ENCODE measurements around the gene WDR70. TPM values are rescaled to one million over a fixed set of nuclear protein-coding genes. Genes with fewer than 3 reads are reported as not detected.

Gene WDR70
- total and polyA plus RNA-seq, 3 donors from 2014 or later: 25.3 to 27.6 (median 25.5) TPM

GRCh38 chr5:37543216-37543615 lies 164.1 kb downstream of the WDR70 start:
- WGBS, 2 donors: 88 to 96% methylated on average over 1 of the region's 1 CpG
- no peaks in the 10 kb centered on the region for H3K36me3 ChIP-seq (ENCODE audit: low read depth, missing control alignments)
- no peak overlapping the region for H3K4me3 ChIP-seq
- no peaks in the 10 kb centered on the region for H3K27me3 ChIP-seq
- no peaks in the 10 kb centered on the region for H3K4me1 ChIP-seq
- no peak for TF ChIP-seq POLR2A (IDR thresholded peaks at IDR 0.05)
- no peak for TF ChIP-seq CTCF (IDR thresholded peaks at IDR 0.05)
- DNase-seq: no peak
- H3K9me3 ChIP-seq: no peaks in the 10 kb centered on the region
- intact Hi-C loops (cut with DNase I; ENCODE audit: low total_unique reads): no loop called here
- no peak overlapping the region for H3K27ac ChIP-seq

- TF ChIP-seq POLR2A (IDR thresholded peaks at IDR 0.05) (no peak), CTCF (IDR thresholded peaks at IDR 0.05) (no peak)
- H3K27ac ChIP-seq: no peak overlapping the region
- no peaks in the 10 kb centered on the region for H3K36me3 ChIP-seq (ENCODE audit: low read depth, missing control alignments)
- H3K4me1 ChIP-seq: no peaks in the 10 kb centered on the region
- H3K4me3 ChIP-seq: no peak overlapping the region
- no peak for DNase-seq
- no peaks in the 10 kb centered on the region for H3K27me3 ChIP-seq
- intact Hi-C loops (cut with DNase I; ENCODE audit: low total_unique reads): no loop called here
- H3K9me3 ChIP-seq: no peaks in the 10 kb centered on the region
These were observed 170.3 kb downstream of the WDR70 start for GRCh38 chr5:37549411-37549810.

- 76 to 78% methylated on average over 3 of the region's 3 CpGs for WGBS, 2 donors
- Histone ChIP-seq H3K4me3 (no peak overlapping the region), H3K27me3 (no peaks in the 10 kb centered on the region), H3K27ac (no peak overlapping the region), H3K36me3 (ENCODE audit: low read depth, missing control alignments) (no peaks in the 10 kb centered on the region), H3K9me3 (no peaks in the 10 kb centered on the region), H3K4me1 (no peaks in the 10 kb centered on the region)
- intact Hi-C loops (cut with DNase I; ENCODE audit: low total_unique reads): no loop called here
- DNase-seq: no peak
- TF ChIP-seq POLR2A (IDR thresholded peaks at IDR 0.05) (no peak), CTCF (IDR thresholded peaks at IDR 0.05) (no peak)
These were observed 173.0 kb downstream of the WDR70 start for GRCh38 chr5:37552161-37552560.

GRCh38 chr5:37552770-37553719 lies 173.9 kb downstream of the WDR70 start:
- Histone ChIP-seq H3K36me3 (ENCODE audit: low read depth, missing control alignments) (no peaks in the 10 kb centered on the region), H3K27me3 (no peaks in the 10 kb centered on the region), H3K4me1 (no peaks in the 10 kb centered on the region), H3K9me3 (no peaks in the 10 kb centered on the region), H3K4me3 (no peak overlapping the region), H3K27ac (no peak overlapping the region)
- TF ChIP-seq CTCF (IDR thresholded peaks at IDR 0.05) (no peak), POLR2A (IDR thresholded peaks at IDR 0.05) (no peak)
- WGBS, 2 donors: 59 to 70% methylated on average over 9 of the region's 9 CpGs
- DNase-seq: no peak
- intact Hi-C loops (cut with DNase I; ENCODE audit: low total_unique reads): no loop called here
